Middle frontal gyrus (tissue), 1 donor: ENCODE measurements around the gene SLC2A9.

Source experiments
- DNase-seq: peaks from one replicate; pipeline ENCODE4 v3.0.0-alpha.2; 2015; ENCODE audit warnings: low spot score; ENCODE audit errors: extremely low spot score

SLC2A9 gene

DNA sequence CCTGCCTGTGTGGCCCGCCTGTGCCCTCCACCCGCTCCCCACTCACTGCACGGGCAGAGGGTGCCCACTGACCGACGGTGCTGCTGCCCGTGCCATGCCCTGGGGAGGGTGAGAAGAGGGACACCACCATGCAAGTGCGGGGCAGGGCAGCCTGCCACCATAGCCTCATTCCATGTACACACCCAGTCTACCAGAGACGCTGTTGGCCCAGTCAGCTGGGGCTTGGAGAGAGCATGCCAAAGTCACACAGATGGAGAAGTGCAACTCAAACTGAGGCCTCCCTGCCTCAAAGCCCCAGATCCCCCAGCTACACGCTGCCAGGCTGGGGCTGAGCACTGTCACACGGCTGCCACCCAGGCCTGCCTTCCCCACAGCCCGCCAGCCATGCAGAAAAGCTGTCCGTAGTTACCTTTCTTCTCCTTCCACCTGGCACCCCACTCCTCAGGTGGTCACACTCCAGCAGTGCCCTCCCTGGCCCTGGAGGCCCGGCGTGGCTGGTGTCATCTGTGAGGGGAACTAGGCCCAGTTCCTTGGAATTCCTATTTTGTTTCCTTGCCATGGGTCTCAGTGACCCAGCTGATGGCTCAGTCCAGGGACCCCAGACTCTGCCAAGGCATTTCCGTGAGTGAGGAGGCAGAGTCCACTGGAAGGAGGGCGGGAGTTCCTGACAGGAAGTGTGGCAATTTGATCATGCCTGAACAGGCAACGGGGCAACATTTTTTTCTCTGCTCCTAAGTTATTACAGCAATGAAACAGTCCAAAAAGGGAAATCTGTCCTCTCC is at the start of gene SLC2A9:
TSS of gene SLC2A9 (minus strand) at position 627 of the 782 bp plus-strand sequence. CDS start at position 559, 68 bp downstream.
- no peak for DNase-seq

DNA sequence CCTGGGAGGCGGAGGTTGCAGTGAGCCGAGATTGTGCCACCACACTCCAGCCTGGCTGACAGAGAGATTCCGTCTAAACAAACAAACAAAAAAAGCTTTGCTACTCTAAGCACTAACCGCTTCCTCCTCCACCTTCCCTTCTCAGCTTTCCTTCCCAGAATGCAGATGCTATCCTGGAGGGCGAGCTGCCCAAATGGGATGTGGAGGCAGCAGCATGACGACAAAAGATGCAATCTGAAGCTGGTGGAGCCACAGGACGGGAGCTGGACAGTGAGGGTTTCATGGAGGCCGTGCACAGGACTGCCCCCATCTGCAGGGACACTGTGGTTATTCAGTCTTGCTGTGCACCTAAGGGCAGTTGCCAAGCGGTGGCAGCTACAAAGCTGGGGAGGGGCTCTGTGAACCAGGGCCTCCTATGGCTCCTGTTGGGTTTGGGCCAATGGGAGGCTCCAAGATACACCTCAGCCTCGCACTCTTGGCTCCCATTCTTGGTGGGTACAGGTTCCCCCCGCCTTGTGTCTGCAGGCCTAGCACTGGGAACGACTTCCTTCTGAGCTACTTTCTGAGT is 47.9 kb upstream of the SLC2A9 start:
- DNase-seq = no peak

DNA sequence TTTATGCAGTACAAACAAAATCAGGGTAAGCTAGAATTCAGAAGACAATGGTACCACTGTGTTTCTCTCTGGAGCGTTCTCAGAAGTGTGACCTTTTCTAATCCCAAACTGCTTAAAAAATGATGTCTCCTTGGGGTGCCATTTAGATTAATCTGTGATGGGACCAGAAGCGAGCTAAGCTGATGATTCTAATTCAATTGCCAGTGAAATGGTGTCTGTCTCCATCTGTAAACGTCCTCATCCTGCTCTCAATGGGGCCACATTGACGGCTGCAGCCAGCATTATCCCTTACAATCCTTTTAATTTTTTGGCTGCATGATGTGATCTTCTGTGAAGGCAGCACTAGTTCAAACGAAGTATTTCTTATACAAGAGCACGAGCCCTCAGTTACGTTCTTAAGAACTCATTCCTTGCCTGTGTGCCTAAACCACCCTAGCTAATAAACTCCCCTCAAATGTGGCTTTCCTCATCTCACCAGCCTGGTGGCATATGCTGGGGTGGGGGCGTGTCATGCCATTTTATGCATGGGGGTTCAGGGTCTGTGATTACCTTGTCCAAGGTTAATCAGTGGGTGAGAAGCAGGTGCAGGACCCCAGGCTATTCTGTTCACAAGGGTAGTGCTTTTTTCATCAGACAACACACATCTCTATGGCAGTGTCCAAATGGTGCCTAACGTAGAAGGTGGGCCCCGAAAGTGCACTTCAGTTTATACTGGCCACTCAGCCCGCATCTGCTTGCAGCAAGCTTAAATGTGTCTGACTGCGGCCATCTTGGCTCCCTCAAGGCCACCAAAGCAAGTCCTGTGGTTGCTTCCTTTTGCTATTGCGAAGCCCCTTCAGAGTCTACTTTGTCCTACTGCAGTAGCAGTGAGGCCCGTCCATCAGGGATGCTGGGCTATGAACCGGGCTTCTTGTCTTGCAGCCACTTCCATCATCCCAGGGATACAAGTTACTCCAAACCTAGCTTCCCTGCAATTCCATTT is 45.7 kb upstream of the SLC2A9 start:
- no peak for DNase-seq

DNA sequence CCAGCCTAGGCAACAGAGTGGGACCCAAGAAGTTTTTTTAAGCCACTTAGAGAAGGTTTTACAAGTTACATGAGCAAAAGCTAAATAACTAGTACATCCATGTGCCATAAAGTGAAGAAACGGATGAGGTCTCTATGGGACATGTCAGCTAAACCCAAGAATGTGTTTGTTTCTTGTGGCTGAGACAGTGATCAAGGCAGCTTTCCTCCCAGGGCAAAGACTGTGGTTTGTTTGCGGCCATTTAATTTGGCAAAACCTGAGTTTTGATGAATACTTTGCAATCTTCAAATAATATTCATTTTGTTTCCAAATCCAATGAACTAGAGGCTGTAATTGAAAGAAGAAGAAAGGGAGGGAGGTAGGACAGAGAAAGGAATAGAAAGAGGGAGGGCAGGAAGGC is 44.9 kb upstream of the SLC2A9 start:
- DNase-seq = no peak

DNA sequence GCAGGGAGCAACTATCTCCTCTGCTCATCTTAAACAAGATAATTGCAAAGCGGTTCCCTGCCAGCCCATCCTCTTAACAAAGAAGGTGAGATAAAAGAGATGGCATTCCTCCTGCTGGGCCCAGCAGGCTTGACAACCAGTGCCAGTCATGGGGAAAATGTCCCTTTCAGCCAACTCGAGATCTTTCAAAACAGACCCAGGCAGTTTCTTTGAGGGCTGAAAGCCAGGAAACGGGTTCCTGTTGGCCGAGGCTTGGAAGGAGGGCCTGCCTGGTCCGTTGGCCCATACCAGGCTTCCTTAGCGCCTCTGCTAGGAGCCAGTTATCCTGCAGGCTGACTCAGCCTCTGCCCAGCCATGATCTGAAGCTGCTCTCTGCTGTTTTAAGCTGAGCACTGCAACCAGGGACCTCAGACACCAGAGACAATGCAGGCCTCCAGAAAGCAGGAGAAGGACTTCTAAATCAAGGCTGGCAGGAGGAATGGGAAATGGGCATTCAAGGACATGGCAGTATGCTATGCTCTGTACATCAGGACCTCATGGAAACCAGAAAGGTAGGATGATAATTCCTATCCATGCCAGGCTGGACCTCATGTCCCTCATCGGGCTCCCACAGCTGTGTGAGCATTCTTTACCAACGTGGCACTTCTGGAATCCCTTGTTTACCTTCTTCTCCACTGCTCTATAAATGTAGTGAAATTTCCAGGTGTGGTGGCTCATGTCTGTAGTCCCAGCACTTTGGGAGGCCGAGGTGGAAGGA is 42.4 kb upstream of the SLC2A9 start:
- peak; percentile 72 for DNase-seq

DNA sequence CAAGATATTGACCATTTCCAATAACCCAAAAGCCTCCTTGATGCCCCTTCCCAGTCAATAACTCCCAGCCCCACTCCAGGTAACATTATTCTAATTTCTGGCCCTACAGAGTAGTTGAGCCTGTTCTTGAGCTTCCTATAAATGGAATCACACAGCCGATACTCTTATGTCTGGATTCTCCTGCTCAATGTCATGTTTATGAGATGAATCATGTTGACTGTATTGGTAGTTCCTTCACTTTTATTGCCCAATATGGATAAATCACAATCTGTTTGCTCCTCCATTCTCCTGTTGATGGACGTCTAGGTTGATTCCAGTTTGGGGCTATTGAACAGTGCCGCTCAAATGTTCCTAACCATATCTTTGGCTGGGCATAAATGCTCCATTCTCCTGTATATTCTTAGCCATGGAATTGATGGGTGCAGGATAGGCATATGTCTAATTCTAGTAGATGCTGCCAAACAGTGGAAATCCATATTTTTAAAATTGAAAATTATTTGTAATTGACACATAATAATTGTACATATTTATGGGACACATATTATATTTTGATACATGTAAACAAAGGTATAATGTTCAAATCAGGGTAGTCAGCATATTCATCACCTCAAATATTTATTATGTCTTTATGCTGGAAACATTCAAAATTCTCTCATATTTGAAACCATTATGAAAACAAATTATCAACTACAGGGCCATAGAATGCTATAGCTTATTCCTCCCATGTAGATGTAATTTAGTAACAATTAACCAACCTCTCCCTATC is 40.5 kb upstream of the SLC2A9 start:
- DNase-seq = no peak

DNA sequence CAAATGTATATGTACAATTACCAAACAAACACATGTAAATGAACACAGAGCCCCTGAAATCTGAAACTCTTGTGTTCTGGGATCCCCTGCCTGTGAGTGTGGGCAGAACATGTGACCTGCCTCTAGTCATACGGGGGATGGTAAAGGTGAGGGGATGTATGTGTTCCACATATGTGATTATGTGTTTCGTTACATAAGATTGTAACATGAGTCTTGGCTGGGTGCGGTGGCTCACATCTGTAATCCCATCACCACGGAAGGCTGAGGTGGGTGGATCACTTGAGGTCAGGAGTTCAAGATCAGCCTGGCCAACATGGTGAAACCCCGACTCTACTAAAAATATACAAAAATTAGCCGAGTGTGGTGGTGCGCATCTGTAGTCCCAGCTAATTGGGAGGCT is 37.1 kb upstream of the SLC2A9 start:
- no peak for DNase-seq

DNA sequence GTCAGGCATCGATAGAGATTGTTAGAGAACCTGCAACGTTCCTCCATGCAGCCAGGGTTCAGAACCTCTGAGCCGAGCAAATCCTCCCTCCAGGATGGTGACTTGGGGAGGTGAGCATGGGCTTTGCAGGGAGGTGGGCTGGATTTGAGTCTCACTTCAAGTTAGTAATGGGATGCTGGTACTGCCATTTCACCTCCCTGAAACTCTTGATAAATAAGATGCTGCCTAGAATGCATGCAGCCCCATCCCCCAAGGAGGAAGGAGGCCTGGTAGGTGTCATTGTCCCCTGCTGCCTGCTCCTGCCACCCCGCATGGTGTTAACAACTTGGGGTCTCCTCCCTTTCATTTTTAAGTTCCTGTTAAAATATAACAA is 35.7 kb upstream of the SLC2A9 start:
- DNase-seq = no peak

DNA sequence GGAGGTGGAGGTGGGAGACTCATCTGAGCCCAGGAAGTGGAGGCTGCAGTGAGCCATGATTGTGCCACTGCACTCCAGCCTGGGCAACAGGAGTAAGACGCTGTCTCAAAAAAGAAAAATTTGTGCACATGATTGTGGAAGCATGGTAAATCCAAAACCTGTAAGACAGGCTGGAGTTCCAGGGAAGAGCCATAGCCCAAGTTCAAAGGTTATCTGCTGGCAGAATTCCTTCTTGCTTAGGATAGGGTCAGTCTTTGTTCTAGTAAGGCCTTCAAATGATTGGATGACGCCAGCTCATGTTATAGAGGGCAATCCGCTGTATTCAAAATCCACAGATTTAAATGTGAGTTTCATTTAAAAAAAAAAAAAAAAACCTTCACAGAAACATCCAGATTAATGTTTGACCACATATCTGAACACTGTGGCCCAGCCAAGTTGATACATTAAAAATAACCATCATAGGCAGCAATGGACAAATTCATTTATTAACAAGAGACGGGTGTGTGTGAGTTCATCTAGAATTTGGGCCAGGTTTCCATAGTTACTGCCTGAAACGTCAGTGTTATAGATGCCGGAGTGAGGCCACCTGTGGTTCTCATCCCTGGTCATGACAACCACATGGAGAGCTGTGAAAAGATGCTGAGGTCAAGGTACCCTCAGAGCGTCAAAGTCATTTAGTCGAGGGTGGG is 35.2 kb upstream of the SLC2A9 start:
- DNase-seq = no peak

DNA sequence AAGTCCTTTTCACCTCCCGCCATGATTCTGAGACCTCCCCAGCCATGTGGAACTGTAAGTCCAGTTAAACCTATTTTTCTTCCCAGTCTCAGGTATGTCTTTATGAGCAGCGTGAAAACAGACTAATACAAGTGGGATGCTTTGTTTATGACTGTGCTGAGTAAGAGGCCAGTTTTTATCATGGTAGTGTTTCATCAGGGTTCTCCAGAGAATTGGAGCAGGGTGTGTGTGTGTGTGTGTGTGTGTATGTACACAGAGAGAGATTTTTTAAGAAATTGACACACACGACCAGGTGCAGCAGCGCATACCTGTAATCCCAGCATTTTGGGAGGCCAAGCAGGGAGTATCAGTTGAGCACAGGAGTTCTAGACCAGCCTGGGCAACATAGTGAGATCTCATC is 34.6 kb upstream of the SLC2A9 start:
- no peak for DNase-seq

DNA sequence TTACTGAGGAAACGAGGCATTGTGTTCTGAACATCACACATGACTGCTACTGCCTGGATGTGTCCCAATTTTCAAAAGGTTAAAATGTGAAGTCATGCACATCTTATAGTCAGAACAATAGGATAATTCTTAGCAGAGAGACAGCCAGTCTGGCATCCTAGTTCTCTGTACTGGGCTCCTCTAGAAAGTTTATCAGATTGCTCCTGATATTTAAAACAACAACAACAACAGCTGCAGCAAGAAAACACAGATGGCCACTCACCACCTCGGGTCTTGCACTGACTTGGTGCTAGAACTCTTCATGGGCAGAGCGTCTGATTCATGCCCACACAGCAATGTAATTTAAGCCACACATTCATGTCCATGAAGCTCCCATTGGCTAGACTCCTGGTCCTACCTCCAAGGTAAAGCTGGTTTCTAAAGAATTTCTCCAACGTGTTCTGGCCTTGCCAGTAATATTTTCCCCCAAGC is 33.3 kb upstream of the SLC2A9 start:
- DNase-seq = no peak

DNA sequence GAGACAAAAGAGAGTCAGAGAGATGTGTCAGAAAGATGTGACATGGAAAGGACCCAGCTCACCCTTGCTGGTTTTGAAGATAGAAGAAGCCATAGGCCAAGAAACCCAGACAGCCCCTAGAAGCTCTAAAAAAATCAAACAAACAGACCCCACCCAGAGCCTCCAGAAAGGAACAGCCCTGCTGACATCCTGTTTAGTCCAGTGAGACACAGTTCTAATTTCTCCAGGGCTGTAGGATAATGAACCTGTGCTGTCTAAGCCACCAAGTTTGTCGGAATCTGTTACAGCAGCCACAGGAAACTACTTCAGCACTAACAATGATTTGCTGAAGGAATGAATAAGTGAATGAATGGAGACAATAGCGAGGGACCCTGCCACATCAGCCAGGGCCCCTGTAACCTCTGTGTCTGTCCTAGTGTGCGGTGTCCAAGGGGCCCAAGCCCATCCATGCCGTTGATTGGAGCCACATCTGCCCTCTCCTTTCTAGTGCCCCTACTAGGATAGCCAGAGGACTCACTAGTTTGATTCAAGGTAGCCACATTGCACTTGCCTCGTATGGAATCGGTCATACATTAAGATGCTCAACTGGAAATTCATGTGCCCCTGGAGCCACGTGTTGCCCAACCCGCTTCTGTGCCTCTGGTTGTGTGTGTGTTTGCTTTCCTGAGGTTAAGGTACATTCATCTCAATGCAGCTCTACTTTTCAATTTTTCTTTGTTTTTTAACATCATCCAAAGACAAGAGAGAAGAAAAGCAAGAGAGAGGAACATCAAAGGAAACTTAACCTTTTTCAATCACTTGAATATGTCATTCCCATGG is 32.5 kb upstream of the SLC2A9 start:
- no peak for DNase-seq

DNA sequence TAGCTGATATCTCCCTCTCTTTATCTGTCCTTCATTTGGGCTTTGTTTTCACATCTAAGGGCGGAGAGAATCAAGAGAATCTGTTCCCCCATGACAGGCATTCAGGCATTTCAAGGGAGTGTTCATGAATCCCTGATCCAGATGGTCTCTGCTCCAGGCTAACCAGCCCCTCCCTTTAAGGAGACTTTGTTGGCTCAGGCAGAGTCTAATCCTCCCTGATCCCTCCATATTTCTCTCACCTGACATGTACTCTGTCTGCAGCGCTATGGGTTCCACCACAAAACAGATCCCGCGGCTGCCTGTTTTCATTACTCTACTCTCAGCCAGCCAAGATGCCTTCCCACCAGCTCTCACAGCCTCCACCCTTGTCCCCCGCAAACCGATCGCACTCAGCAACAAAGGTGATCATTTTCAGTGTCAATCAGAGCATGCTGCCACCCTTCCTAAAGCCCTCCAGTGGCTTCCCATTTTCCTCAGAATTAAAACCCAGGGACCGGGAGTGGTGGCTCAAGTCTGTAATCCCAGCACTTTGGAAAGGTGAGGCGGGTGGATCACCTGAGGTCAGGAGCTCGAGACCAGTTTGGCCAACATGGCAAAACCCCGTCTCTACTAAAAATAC is 30.3 kb upstream of the SLC2A9 start:
- DNase-seq = no peak

DNA sequence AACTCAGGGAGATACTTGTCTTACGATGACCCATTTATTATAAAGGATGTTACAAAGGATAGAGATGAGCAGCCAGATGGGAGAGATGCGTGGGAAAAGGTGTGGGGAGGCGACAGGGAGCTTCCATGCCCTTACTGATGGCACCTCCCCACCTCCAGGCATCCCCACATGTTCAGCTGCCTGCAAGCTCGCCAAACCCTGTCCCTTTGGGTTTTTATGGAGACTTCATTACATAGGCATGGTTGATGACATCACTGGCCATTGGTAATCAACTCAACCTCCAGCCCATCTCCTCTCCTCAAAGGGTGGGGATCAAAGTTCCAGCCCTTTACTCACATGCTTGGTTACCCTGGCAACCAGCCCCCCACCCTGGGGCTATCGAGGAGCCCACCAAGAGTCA is 29.4 kb upstream of the SLC2A9 start:
- no peak for DNase-seq

DNA sequence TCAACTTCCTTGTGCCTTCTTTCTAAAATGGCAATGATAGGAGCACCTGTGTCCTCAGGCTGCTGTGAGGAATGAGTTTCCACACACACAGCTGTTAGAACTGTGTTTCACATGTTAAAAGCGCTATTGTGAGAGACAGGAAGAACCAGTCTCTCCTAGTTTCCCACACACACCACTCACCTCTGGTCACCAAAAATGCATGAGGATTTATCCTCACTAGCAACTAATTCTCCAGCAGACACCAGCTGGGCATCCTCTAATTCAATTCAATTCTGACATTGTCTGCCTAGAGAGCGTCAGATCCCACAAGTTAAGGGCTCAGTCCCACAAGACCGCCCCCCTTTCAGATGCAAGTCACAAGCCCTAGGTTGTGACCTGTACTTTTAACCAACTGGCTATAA is 29.0 kb upstream of the SLC2A9 start:
- no peak for DNase-seq

DNA sequence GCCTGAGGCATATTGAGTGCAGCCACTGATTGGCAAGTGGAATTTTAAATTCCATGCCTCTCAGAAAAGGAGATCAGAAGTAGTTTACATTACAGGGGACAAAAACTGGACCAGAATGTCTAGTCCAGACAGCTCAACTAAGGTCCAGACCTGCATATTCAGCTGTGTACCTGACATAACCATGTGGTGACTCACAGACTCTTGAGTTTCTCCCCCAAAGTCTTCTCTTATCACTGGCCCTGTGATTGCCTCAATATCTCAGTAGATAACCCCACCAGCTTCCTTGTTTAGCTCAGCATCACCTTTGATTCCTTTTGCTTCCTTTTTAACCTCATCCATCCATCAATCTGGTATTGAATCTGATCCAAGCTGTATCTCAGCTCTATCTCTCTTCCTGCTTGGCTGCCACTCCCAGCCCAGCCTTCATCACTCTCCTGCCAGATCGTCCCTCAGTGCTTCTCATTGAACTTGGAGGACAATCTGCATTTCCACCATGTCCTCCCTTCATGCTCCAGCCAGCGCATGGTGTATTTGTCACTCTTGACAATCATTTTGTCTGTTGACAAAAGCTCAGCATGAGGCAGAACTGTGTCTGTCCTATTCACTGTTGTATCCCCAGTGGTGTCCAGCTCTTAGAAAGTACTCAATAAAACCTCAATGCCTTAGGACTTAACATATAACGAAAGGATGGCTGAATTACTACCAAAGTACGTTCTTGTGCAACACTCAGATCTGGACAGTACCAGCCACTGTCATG is 27.8 kb upstream of the SLC2A9 start:
- no peak for DNase-seq

DNA sequence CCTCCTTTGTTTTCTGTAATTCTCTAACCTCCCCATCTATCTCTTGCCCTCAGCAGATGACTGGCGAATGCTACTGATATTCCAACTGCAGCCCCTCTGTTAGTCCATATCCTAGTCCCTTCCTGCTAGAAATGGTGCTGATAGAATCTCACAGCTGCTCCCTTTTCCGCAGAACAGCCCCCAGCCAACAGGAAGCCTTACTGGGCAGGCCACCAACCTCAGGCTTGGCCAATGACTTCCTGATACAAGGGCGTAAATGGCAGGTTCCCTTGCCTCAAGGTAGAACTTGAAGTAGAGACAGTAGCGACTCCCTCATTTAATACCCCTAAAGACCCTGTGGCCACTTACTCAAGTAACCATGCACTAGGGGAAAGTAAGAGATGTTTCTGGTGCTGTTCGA is 26.7 kb upstream of the SLC2A9 start:
- no peak for DNase-seq

DNA sequence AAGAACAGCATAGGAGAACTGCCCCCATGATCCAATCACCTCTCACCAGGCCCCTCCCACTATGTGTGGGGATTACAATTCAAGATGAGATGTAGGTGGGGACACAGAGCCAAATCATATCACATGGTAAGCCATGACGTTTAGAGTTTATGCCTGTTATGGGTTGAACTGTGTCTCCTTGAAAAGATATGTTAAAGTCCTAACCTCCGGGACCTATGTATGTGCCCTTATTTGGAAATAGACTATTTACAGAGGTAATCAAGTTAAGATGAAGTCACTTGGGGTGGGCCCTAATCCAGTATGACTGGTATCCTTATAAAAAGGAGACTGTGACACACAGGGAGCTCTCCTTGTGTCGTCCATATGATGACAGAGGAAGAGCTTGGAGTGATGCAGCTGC is 25.2 kb upstream of the SLC2A9 start:
- DNase-seq = no peak
